HL-60 (cell line): ENCODE data around the gene TMEM170A.

Source experiments
- DNase-seq, 2 experiments: peaks; one replicate each; pipeline ENCODE4 v3.0.0-alpha.2; 2010 to 2020; ENCODE audit warnings: low read depth in 1 of 2, low spot score in 1 of 2
- H3K27ac ChIP-seq: fragments of 250-450 bp; sonication (Bioruptor Pico); replicated peaks from 2 replicates; pipeline ENCODE4 v1.5.1; 2020; ENCODE audit warnings: mild to moderate bottlenecking, moderate library complexity
- H3K27me3 ChIP-seq: fragments of 250-450 bp; sonication (Bioruptor Pico); 2 replicates; pipeline ENCODE4 v1.5.1; 2021; ENCODE audit warnings: mild to moderate bottlenecking, moderate library complexity; ENCODE audit not compliant: insufficient read depth, poor library complexity, severe bottlenecking
- H3K4me3 ChIP-seq: replicated peaks from 2 replicates; pipeline ENCODE4 v1.5.1; 2011; ENCODE audit warnings: mild to moderate bottlenecking, control low read depth, low read length; ENCODE audit not compliant: insufficient read depth
- CTCF ChIP-seq: IDR thresholded peaks from one replicate; pipeline ENCODE4 v1.5.1; 2011; ENCODE audit warnings: low read length, control low read depth, inconsistent platforms; ENCODE audit not compliant: insufficient read depth
- GABPA ChIP-seq: IDR thresholded peaks from 2 replicates; pipeline ENCODE4 v1.6.1; 2012; ENCODE audit warnings: low read depth
- POLR2AphosphoS5 ChIP-seq: IDR thresholded peaks from 2 replicates; pipeline ENCODE4 v1.6.1; 2012; ENCODE audit warnings: low read depth
- REST ChIP-seq: IDR thresholded peaks from 2 replicates; pipeline ENCODE4 v1.6.1; 2012; ENCODE audit warnings: low read depth; ENCODE audit not compliant: insufficient replicate concordance
- SPI1 ChIP-seq: IDR thresholded peaks from 2 replicates; pipeline ENCODE4 v1.6.1; 2012; ENCODE audit warnings: low read depth, mild to moderate bottlenecking, borderline replicate concordance

The TMEM170A gene

GRCh38 chr16:75452464-75453190 is 11.9 kb downstream of the TMEM170A start:
- no peak overlapping the region for H3K4me3 ChIP-seq
- DNase-seq: no peak
- no peaks in the 10 kb centered on the region for H3K27me3 ChIP-seq
- TF ChIP-seq GABPA (no peak), SPI1 (no peak), POLR2AphosphoS5 (no peak), REST (no peak), CTCF (no peak)
- H3K27ac ChIP-seq: no peak overlapping the region

DNA sequence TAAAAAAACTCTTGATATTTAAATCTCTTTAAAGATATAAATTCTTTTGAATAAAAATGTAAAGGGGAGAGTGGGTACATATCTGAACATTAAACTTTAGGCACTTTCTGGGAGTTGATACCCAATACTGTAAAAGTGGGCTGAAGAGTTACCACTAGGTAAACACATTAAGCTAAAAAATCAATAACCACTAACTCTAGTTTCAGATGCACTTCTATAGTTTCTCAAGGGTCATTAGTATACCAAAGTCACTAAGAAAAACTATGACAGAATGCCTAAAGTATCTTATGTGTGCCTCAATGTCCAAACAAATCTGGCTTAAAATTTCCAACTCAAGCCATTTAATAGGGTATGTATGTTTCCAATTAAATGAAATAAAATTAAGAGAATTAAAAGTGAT is 18.1 kb downstream of the TMEM170A start:
- TF ChIP-seq GABPA (no peak), SPI1 (no peak), REST (no peak), POLR2AphosphoS5 (no peak), CTCF (no peak)
- DNase-seq: no peak
- no peak overlapping the region for H3K27ac ChIP-seq
- no peaks in the 10 kb centered on the region for H3K27me3 ChIP-seq
- no peak overlapping the region for H3K4me3 ChIP-seq

GRCh38 chr16:75445298-75445697 is 19.2 kb downstream of the TMEM170A start:
- Histone ChIP-seq H3K27me3 (no peaks in the 10 kb centered on the region), H3K4me3 (no peak overlapping the region), H3K27ac (no peak overlapping the region)
- no peak for DNase-seq
- TF ChIP-seq SPI1 (no peak), GABPA (no peak), REST (no peak), CTCF (no peak), POLR2AphosphoS5 (no peak)
